Activated CD4-positive, alpha-beta T cell treated with anti-CD3 and anti-CD28 coated beads, Interleukin-2, Interleukin-4, amounts not matched to agents 100 ng/mL and 50 ng/mL, durations not matched to agents 16 hours and 8 hours (primary cell): ENCODE results near the gene CELSR1.
"Not testable (repeated sequence)": the region's sequence is repeated elsewhere in the genome, so short reads cannot be mapped to it uniquely, and the experiment has no call there.

ENCODE experiments used
- DNase-seq: peaks from one replicate; pipeline ENCODE4 v3.0.0-alpha.2; 2020; ENCODE audit warnings: low spot score

The CELSR1 gene

GRCh38 chr22:46318576-46318975, 218.8 kb downstream of the CELSR1 start:
- DNase-seq: no peak

- DNase-seq: no peak
Observed at GRCh38 chr22:46317646-46318045, 219.8 kb downstream of the CELSR1 start.

GRCh38 chr22:46315976-46316375, 221.4 kb downstream of the CELSR1 start:
- DNase-seq: no peak

DNA sequence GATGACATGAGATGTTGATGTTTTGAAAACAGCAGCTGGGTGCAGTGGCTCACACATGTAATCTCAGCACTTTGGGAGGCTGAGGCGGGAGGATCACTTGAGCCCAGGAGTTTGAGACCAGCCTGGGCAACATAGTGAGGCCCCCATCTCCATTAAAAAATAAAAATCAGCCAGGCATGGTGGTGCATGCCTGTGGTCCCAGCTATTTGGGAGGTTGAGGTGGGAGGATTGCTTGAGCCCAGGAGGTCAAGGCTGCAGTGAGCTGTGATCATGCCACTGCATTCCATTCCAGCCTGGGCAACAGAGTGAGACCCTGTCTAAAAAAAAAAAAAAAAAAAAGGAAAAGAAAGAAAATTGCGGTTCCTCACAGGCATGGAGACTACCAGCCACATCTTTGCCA, 224.6 kb downstream of the CELSR1 start:
- DNase-seq: not testable (repeated sequence)

DNA sequence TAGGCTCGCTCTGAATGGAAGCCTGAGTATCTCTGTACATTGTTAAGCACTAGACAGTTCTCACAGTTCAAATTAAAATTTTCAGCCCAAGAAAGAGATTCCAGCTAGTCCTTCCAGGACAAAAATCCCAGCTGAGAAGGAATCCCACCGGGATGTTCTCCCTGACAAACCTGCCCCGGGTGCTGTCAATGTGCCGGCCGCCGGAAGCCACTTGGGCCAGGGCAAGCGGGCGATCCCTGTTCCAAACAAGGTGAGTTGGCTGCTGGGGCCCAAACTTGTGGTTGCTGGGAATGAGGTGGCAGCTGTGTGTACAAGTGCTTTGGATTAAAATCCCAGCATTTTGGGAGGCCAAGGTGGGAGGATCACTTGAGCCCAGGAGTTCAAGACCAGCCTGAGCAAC, 225.4 kb downstream of the CELSR1 start:
- DNase-seq: no peak
